Neutrophil (primary cell): ENCODE results near the gene YPEL1.
"Not testable (repeated sequence)": the region's sequence is repeated elsewhere in the genome, so short reads cannot be mapped to it uniquely, and the experiment has no call there.

Experiments
- H3K27ac ChIP-seq: fragments of 200-600 bp; sonication (generic); 2 replicates; pipeline ENCODE4 v1.5.1; 2016; ENCODE audit warnings: mild to moderate bottlenecking, moderate library complexity
- H3K27me3 ChIP-seq: fragments of 200-600 bp; sonication (generic); 2 replicates; pipeline ENCODE4 v1.6.0; 2016; ENCODE audit warnings: mild to moderate bottlenecking
- H3K36me3 ChIP-seq: fragments of 200-600 bp; sonication (generic); 2 replicates; pipeline ENCODE4 v1.5.1; 2017
- H3K4me1 ChIP-seq, 2 experiments: fragments of 200-600 bp in 1 of 2; sonication (generic) in 1 of 2; 1 replicate in 1 of 2; 2 replicates in 1 of 2; pipeline versions ENCODE4 v1.5.1 to v1.6.1; 2013 to 2016; ENCODE audit warnings: low read depth in 1 of 2, low read length in 1 of 2, mild to moderate bottlenecking in 1 of 2, moderate library complexity in 1 of 2; ENCODE audit not compliant: control insufficient read depth in 1 of 2, insufficient read depth in 1 of 2
- H3K4me3 ChIP-seq, 2 experiments: fragments of 200-600 bp in 1 of 2; sonication (generic) in 1 of 2; 1 replicate in 1 of 2; 2 replicates in 1 of 2; pipeline ENCODE4 v1.5.1; 2013 to 2016; ENCODE audit warnings: low read depth in 1 of 2, low read length in 1 of 2, mild to moderate bottlenecking in 1 of 2, moderate library complexity in 1 of 2
- H3K9me3 ChIP-seq: fragments of 200-600 bp; sonication (generic); 2 replicates; pipeline ENCODE4 v1.5.1; 2016
- CTCF ChIP-seq: fragments of 200-600 bp; sonication (generic); IDR thresholded peaks from 2 replicates; pipeline ENCODE4 v1.5.1; 2016; ENCODE audit warnings: antibody characterized with exemption

Gene YPEL1

GRCh38 chr22:21730535-21731308 is 4.9 kb downstream of the YPEL1 start:
- no peak overlapping the region for H3K4me3 ChIP-seq
- peaks cover 9 to 13% of the 10 kb centered on the region in 2 experiments for H3K4me1 ChIP-seq
- no peaks in the 10 kb centered on the region for H3K36me3 ChIP-seq
- H3K27me3 ChIP-seq: no peaks in the 10 kb centered on the region
- H3K9me3 ChIP-seq: no peaks in the 10 kb centered on the region
- no peak overlapping the region for H3K27ac ChIP-seq
- no peak for TF ChIP-seq CTCF

GRCh38 chr22:21729184-21729583 is 6.4 kb downstream of the YPEL1 start:
- H3K27ac ChIP-seq, H3K4me1 ChIP-seq, H3K36me3 ChIP-seq, H3K9me3 ChIP-seq, H3K27me3 ChIP-seq, H3K4me3 ChIP-seq: not testable (repeated sequence)

GRCh38 chr22:21728270-21728669 is 7.3 kb downstream of the YPEL1 start:
- TF ChIP-seq CTCF: no peak
- Histone ChIP-seq H3K4me3 (no peak overlapping the region), H3K27ac (no peak overlapping the region), H3K27me3 (no peaks in the 10 kb centered on the region), H3K36me3 (no peaks in the 10 kb centered on the region), H3K9me3 (no peaks in the 10 kb centered on the region), H3K4me1 (no peaks in the 10 kb centered on the region)

GRCh38 chr22:21727768-21728167 is 7.8 kb downstream of the YPEL1 start:
- Histone ChIP-seq H3K27me3 (no peaks in the 10 kb centered on the region), H3K36me3 (no peaks in the 10 kb centered on the region), H3K27ac (no peak overlapping the region), H3K4me1 (no peaks in the 10 kb centered on the region), H3K4me3 (no peak overlapping the region), H3K9me3 (no peaks in the 10 kb centered on the region)
- no peak for TF ChIP-seq CTCF

- TF ChIP-seq CTCF: no peak
- Histone ChIP-seq H3K4me1 (no peaks in the 10 kb centered on the region), H3K9me3 (no peaks in the 10 kb centered on the region), H3K36me3 (no peaks in the 10 kb centered on the region), H3K27ac (no peak overlapping the region), H3K4me3 (no peak overlapping the region), H3K27me3 (no peaks in the 10 kb centered on the region)
These were observed 8.4 kb downstream of the YPEL1 start for GRCh38 chr22:21727159-21727558.

GRCh38 chr22:21726650-21727049 is 8.9 kb downstream of the YPEL1 start:
- Histone ChIP-seq H3K4me3 (no peak overlapping the region), H3K36me3 (no peaks in the 10 kb centered on the region), H3K9me3 (no peaks in the 10 kb centered on the region), H3K27me3 (no peaks in the 10 kb centered on the region), H3K4me1 (no peaks in the 10 kb centered on the region), H3K27ac (no peak overlapping the region)
- no peak for TF ChIP-seq CTCF
